Lung (tissue), 12 donors: ENCODE results near the gene ZSWIM4. TPM values are rescaled to one million over a fixed set of nuclear protein-coding genes. Genes with fewer than 3 reads are reported as not detected.

Source experiments
- ATAC-seq: fragments of 200-7000 bp; cut with Tn5 transposase; one replicate; pipeline ENCODE4 v1.9.1; 2020; ENCODE audit warnings: moderate number of reproducible peaks; ENCODE audit not compliant: insufficient read depth, low FRiP score
- DNase-seq, 3 donors: peaks; one replicate each; pipeline ENCODE4 v3.0.0-alpha.2; 2013 to 2017
- H3K27ac ChIP-seq, 2 donors: one replicate each; pipeline ENCODE4 v1.5.1; 2013; ENCODE audit warnings: mild to moderate bottlenecking in 2 of 2, moderate library complexity in 2 of 2, control low read depth in 1 of 2, inconsistent platforms in 1 of 2, low read depth in 1 of 2, low read length in 1 of 2
- H3K27me3 ChIP-seq, 3 donors: one replicate each; pipeline ENCODE4 v1.5.1; 2013; ENCODE audit warnings: low read length in 2 of 3; ENCODE audit not compliant: control insufficient read depth in 3 of 3, insufficient read depth in 3 of 3
- H3K36me3 ChIP-seq, 4 donors: one replicate each; pipeline ENCODE4 v1.5.1; 2013; ENCODE audit warnings: low read length in 4 of 4, mild to moderate bottlenecking in 1 of 4, moderate library complexity in 1 of 4; ENCODE audit not compliant: control insufficient read depth in 4 of 4, insufficient read depth in 4 of 4
- H3K4me1 ChIP-seq, 5 donors: one replicate each; pipeline ENCODE4 v1.5.1; 2013; ENCODE audit warnings: low read length in 5 of 5, mild to moderate bottlenecking in 2 of 5, moderate library complexity in 1 of 5; ENCODE audit not compliant: control insufficient read depth in 5 of 5, insufficient read depth in 5 of 5
- H3K4me3 ChIP-seq: one replicate; pipeline ENCODE4 v1.5.1; 2013; ENCODE audit warnings: mild to moderate bottlenecking, control low read depth, moderate library complexity
- H3K9ac ChIP-seq, 2 donors: one replicate each; pipeline ENCODE4 v1.5.1; 2013; ENCODE audit warnings: low read length in 2 of 2, control low read depth in 1 of 2; ENCODE audit not compliant: insufficient read depth in 1 of 2
- H3K9me3 ChIP-seq, 4 donors: one replicate each; pipeline ENCODE4 v1.5.1; 2013; ENCODE audit warnings: low read length in 3 of 4, mild to moderate bottlenecking in 1 of 4, moderate library complexity in 1 of 4; ENCODE audit not compliant: control insufficient read depth in 4 of 4, insufficient read depth in 3 of 4
- WGBS, 2 donors: extraction: QIAGEN DNeasy Blood & Tissue Kit; methylation state at CpG; one replicate each; pipeline ENCODE4 v1.1.7; 2013; 5-methylcytosine and 5-hydroxymethylcytosine counted together
- polyA plus RNA-seq, 2 donors: library from polyadenylated mRNA; stranded (reverse); fragments of 200-250 nt; gene quantifications; one replicate each; pipeline ENCODE4 v1.2.1, GENCODE V29; 2013
- total RNA-seq, 2 donors: library from RNA; depleted of rRNA in 1 of 2; stranded (reverse); fragments of >200 nt in 1 of 2; gene quantifications; one replicate each; pipeline ENCODE4 v1.2.1, GENCODE V29; 2014 to 2021
- TF ChIP-seq, protein P1 (sequence below): IDR thresholded peaks from 2 replicates; pipeline ENCODE4 v1.5.1; 2012; ENCODE audit warnings: mild to moderate bottlenecking; ENCODE audit errors: control extremely low read depth, extremely low read depth
- donor health status: control.
- donor health status: control.
- donor health status: Bipolar disorder and iron deficiency.
- donor health status: healthy.
- donor health status: DM: yes; HTN: yes; CAD: no.

The ZSWIM4 gene
- total and polyA plus RNA-seq, 4 donors, result 3.7 to 10.5 (median 8.8) TPM

DNA sequence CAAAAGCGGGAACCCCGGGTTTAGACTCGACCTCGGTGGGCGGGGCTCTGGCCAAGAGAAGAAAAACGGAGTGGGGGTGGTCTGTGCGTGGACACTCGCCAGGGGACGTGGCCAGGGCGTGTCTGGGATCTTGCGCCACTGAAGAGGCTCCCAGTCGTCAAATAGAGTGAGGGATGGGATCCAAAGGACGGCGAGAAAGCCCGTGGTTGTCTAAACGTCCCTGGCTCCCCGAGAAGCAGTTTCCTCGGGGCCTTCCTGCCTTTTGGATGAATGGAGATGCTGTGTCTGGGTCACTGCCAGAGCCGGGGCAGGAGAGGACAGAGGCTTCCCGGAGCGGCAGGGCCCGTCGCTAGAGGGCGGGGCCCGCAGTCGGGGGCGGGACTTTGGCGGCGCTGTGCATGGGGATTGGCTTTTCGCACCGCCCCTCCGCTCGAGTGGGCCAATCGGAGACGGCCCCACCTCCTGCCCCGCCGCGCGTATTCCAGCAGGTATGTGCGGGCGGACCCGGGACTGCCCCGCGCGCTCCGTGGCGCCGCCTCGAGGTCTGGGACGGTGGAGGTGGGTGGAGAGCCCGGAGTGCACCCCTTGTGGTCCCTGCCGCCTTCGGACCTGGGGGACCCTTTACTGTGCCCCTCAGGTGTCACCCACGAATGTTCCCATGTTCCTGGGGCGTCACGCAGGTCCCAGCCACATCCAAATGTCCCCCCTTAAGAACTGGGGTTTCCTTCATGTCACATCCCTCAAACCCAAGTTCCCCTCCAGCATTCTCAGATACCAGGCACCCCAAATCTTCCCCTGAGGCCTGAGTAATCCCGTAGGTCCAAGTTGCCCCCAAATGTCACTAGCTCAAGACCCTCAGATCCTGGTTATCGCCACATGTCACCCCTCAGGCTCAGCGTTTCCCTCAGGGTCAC lies 38.3 kb downstream of the ZSWIM4 start:
- Histone ChIP-seq H3K9me3 (peaks cover 0 to 3% (median 0%) of the 10 kb centered on the region in 4 donors), H3K27me3 (no peaks in the 10 kb centered on the region), H3K36me3 (peaks cover 0 to 38% (median 15%) of the 10 kb centered on the region in 4 donors), H3K27ac (peak overlapping the region; percentile 45 to 71), H3K4me3 (no peak overlapping the region), H3K4me1 (peaks cover 0 to 25% (median 7%) of the 10 kb centered on the region in 5 donors), H3K9ac (peak overlapping the region in 1 of 2 donors; percentile 49)
- TF ChIP-seq, protein P1, sequence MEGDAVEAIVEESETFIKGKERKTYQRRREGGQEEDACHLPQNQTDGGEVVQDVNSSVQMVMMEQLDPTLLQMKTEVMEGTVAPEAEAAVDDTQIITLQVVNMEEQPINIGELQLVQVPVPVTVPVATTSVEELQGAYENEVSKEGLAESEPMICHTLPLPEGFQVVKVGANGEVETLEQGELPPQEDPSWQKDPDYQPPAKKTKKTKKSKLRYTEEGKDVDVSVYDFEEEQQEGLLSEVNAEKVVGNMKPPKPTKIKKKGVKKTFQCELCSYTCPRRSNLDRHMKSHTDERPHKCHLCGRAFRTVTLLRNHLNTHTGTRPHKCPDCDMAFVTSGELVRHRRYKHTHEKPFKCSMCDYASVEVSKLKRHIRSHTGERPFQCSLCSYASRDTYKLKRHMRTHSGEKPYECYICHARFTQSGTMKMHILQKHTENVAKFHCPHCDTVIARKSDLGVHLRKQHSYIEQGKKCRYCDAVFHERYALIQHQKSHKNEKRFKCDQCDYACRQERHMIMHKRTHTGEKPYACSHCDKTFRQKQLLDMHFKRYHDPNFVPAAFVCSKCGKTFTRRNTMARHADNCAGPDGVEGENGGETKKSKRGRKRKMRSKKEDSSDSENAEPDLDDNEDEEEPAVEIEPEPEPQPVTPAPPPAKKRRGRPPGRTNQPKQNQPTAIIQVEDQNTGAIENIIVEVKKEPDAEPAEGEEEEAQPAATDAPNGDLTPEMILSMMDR, result peak; percentile 2
- DNase-seq, result peak; percentile 93 to 95 (median 94)
- WGBS, 2 donors, result 4 to 7% methylated on average over 59 of the region's 59 CpGs
- ATAC-seq, result peak; percentile 91

DNA sequence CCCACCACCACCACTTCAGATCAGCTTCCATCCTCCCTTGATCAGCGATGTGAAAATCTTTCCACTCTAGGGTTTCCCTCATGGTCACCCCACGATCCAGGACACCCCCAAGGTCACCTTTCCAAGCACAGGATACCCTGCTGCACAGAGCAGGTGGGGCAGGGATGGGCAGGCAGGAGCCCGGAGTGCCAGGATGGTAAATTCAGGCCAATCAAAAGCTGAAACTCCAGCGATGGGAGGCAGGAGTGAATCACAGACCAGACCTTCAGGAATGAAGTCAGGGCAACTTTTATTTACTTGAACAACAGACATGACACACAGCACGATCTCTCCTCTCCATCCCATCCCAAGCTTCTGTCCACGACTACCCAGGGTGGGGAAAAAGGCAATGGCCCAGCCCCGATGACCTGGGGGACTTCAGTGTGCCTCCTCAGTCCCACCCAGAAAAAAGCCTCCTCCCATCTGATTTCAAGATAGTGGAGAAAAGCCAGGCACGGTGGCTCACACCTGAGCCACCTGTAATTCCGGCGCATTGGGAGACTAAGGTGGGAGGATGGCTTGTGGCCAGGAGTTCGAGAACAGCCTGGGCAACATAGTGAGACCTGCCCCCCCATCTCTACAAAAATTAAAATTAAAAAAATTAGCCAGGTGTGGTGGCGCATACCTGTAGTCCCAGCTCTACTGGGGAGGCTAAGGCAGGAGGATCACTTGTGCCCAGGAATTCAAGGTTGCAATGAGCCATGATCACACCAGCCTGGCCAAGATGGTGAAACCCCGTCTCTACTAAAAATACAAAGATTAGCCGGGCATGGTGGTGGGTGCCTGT lies 39.2 kb downstream of the ZSWIM4 start:
- peaks cover 0 to 3% (median 0%) of the 10 kb centered on the region in 4 donors for H3K9me3 ChIP-seq
- TF ChIP-seq, protein P1, result no peak
- peaks cover 0 to 33% (median 7%) of the 10 kb centered on the region in 5 donors for H3K4me1 ChIP-seq
- no peak overlapping the region for H3K4me3 ChIP-seq
- H3K9ac ChIP-seq, result peak overlapping the region in 1 of 2 donors; percentile 47
- H3K27ac ChIP-seq, result peak overlapping the region; percentile 45 to 71
- 69 to 76% methylated on average over 14 of the region's 14 CpGs for WGBS, 2 donors
- H3K27me3 ChIP-seq, result no peaks in the 10 kb centered on the region
- DNase-seq (no peak), ATAC-seq (no peak)
- H3K36me3 ChIP-seq, result peaks cover 0 to 38% (median 15%) of the 10 kb centered on the region in 4 donors

DNA sequence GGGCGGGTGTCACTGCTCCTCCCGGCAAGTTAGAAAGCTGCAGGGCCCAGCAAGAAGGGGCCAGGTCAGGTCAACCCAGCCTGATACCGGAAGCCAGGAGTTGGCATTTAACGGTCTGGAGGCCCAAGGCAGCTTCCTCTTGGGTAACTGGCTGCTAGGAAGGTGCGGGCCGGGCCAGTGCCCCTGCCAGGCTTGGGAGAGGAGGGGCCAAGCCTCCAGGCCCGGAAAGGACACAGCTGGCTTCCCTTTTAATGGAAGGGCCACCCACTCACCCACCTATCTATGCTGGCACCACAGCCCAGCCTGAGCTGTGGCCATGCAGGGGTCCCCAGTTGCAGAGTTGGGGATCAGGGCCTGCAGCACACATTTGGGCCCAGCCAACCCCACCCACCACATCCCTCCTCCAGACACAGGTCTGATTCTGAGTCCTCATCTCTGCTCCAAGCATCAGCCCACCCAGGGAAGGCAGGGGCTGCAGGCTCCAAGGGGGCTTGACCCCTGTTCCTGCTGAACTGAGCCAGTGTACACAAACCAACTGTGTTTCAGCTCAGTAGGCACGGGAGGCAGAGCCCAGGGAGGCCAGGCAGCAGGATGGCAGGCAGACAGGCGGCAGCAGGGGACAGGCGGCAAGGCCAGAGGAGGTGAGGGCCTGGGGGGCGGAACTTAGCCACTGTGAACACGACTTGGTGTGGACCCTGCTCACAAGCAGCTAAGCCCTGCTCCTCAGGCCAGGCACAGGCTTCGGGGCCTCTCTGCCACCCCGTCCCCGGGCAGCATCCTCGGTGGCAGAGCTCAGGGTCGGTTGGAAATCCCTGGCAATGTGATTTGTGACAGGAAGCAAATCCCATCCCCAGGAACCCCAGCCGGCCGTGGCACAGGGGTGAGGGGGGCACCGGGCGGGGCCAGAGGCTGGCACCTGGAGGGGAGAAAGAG lies 40.8 kb downstream of the ZSWIM4 start:
- H3K9ac ChIP-seq, result no peak overlapping the region
- TF ChIP-seq, protein P1, result no peak
- 5 to 32% methylated on average over 20 to 21 of the region's 21 CpGs for WGBS, 2 donors
- no peak for ATAC-seq
- peak overlapping the region; percentile 56 to 80 for H3K27ac ChIP-seq
- H3K27me3 ChIP-seq, result no peaks in the 10 kb centered on the region
- H3K9me3 ChIP-seq, result no peaks in the 10 kb centered on the region
- peaks cover 0 to 25% (median 13%) of the 10 kb centered on the region in 4 donors for H3K36me3 ChIP-seq
- no peak overlapping the region for H3K4me3 ChIP-seq
- peak in 1 of 3 donors; percentile 26 for DNase-seq
- H3K4me1 ChIP-seq, result peaks cover 0 to 48% (median 9%) of the 10 kb centered on the region in 5 donors
